ENCODE results near the gene GPRC5C. TPM values are rescaled to one million over a fixed set of nuclear protein-coding genes. Genes with fewer than 3 reads are reported as not detected.

Gene GPRC5C
- total and polyA plus RNA-seq, 2 of the 8 experiments (the other 6 are each of a cell fraction or from before 2014, with no cell fraction given): 18.3 to 55.8 TPM

GRCh38 chr17:74415608-74416396 lies 16.1 kb upstream of the GPRC5C start:
- FAIRE-seq (no peak), DNase-seq (ENCODE audit: low read depth in 1 of 2, low spot score in 2 of 2) (no peak)
- Histone ChIP-seq H2BK15ac (ENCODE audit: low read length) (no peak overlapping the region), H3K9me3 (ENCODE audit: insufficient read depth in 2 of 2, low read depth in 1 of 2, low read length in 1 of 2) (0 out of 4 replicates have a peak, but pooled peaks cover 0 to 2% of the 10 kb centered on the region in 2 experiments), H4K91ac (replicated peaks; ENCODE audit: insufficient read length, low read length) (no peak overlapping the region), H4K20me1 (replicated peaks in 1 of 2; ENCODE audit: control insufficient read depth in 1 of 2, insufficient read depth in 2 of 2, low read length in 2 of 2) (no peaks in the 10 kb centered on the region), H3K18ac (ENCODE audit: extremely low read depth, low read length) (no peak overlapping the region), H2AK5ac (ENCODE audit: low read depth, low read length) (no peak overlapping the region), H3K27me3 (replicated peaks in 1 of 4; ENCODE audit: control insufficient read depth in 3 of 4, extremely low read depth in 1 of 4, insufficient read depth in 3 of 4, low read length in 3 of 4) (no peaks in the 10 kb centered on the region), H3K36me3 (ENCODE audit: control insufficient read depth in 2 of 4, insufficient read depth in 4 of 4, low read length in 3 of 4) (0 out of 8 replicates have a peak, but pooled peaks cover 0 to 2% (median 0%) of the 10 kb centered on the region in 4 experiments), H3K79me2 (ENCODE audit: control insufficient read depth in 1 of 2, insufficient read depth in 2 of 2, low read length in 2 of 2) (no peaks in the 10 kb centered on the region), H2AFZ (ENCODE audit: low read length) (no peak overlapping the region), H2BK20ac (ENCODE audit: low read length) (no peak overlapping the region), H2BK120ac (replicated peaks; ENCODE audit: low read depth, low read length) (no peak overlapping the region), H3K79me1 (ENCODE audit: low read depth, low read length) (no peaks in the 10 kb centered on the region), H3K23ac (ENCODE audit: insufficient read length) (no peak overlapping the region), H3K56ac (replicated peaks; ENCODE audit: insufficient read length, low read depth, low read length) (no peak overlapping the region), H3K4me1 (replicated peaks in 1 of 4; ENCODE audit: control insufficient read depth in 3 of 4, insufficient read depth in 4 of 4, low read length in 3 of 4) (peaks cover 0 to 4% (median 0%) of the 10 kb centered on the region in 4 experiments; a peak in 2 of 7 replicates), H4K8ac (ENCODE audit: extremely low read depth, insufficient read depth, low read length) (no peak overlapping the region), H3K9ac (replicated peaks in 1 of 4; ENCODE audit: extremely low read depth in 1 of 4, low read depth in 3 of 4, low read length in 3 of 4) (no peak overlapping the region), H3K14ac (ENCODE audit: insufficient read length) (no peak overlapping the region), H3K4me2 (ENCODE audit: insufficient read depth in 1 of 2, low read depth in 2 of 2, low read length in 2 of 2) (no peak overlapping the region), H3K27ac (ENCODE audit: low read depth, low read length) (no peak overlapping the region), H4K5ac (ENCODE audit: insufficient read length, low read depth, low read length) (no peak overlapping the region), H2BK12ac (ENCODE audit: low read depth, low read length) (no peak overlapping the region), H3K4me3 (ENCODE audit: extremely low read depth in 1 of 4, insufficient read depth in 2 of 4, low read depth in 3 of 4, low read length in 4 of 4) (no peak overlapping the region), H2BK5ac (ENCODE audit: low read depth, low read length) (no peak overlapping the region), H3K4ac (replicated peaks; ENCODE audit: insufficient read length, low read depth, low read length) (no peak overlapping the region), H3K23me2 (ENCODE audit: low read depth, low read length) (no peaks in the 10 kb centered on the region; the same call in 1 of the 2 replicates)
- CTCF ChIA-PET (ENCODE audit: partially characterized antibody): interaction anchor here (0.6 to 3.0 kb wide), 11 partner anchors 12 to 454 kb away, joined by 3 to 11 read pairs (median 5); partner anchors contain the start of genes BTBD17 and GPR142
- POLR2A ChIA-PET (ENCODE audit: partially characterized antibody): interaction anchor here (1.2 to 2.0 kb wide), 3 partner anchors 8 to 87 kb away, joined by 3 to 7 read pairs (median 3); no protein-coding TSS in a partner anchor
- 93% methylated on average over 13 of the region's 13 CpGs; no CpG with 5 or more reads in 1 of the 2 experiments for WGBS, 2 experiments (ENCODE audit: extremely low coverage in 1 of 2, insufficient coverage in 1 of 2, insufficient read length in 1 of 2, insufficient replicate concordance in 2 of 2, low coverage in 1 of 2, low lambda C conversion rate in 2 of 2, missing lambda C conversion rate in 1 of 2)
- TF ChIP-seq KDM1A (IDR thresholded peaks at IDR 0.05; ENCODE audit: borderline replicate concordance, low read length): no peak
- TF ChIP-seq CTBP2 (IDR thresholded peaks at IDR 0.05; ENCODE audit: borderline replicate concordance, insufficient read depth, insufficient read length, low read length): no peak
